OCI-LY7 (cell line): ENCODE results near the gene NXPE4. TPM values are rescaled to one million over a fixed set of nuclear protein-coding genes. Genes with fewer than 3 reads are reported as not detected.

Experiments
- BruUV-seq: library from RNA; stranded (reverse); fragments of 400-500 nt; replicated peaks from 2 replicates; lab custom pipeline; 2021; lab: Mats Ljungman, UMichigan
- CTCF ChIA-PET: fragments of 300-600 bp; sonication (Branson Sonifier 250); formaldehyde crosslinking; loops from one replicate; lab custom pipeline; 2022; ENCODE audit warnings: antibody characterized with exemption; ENCODE audit not compliant: unreplicated experiment; lab: Charles Lee
- POLR2A ChIA-PET: fragments of 300-600 bp; sonication (Branson Sonifier 250); formaldehyde crosslinking; loops from one replicate; lab custom pipeline; 2022; ENCODE audit warnings: antibody characterized with exemption; lab: Charles Lee
- DNase-seq: peaks from one replicate; pipeline ENCODE4 v3.0.0-alpha.2; 2015; ENCODE audit warnings: low spot score
- H2AFZ ChIP-seq: fragments of 200-600 bp; sonication (generic), shearing (Covaris generic); 2 replicates; pipeline ENCODE4 v1.6.1; 2014; ENCODE audit warnings: mild to moderate bottlenecking, antibody characterized with exemption, low read length, moderate library complexity
- H3K27ac ChIP-seq: fragments of 200-600 bp; sonication (generic); 2 replicates; pipeline ENCODE4 v1.5.1; 2014; ENCODE audit warnings: mixed run types, low read depth, mild to moderate bottlenecking, moderate library complexity, low read length, inconsistent platforms; ENCODE audit not compliant: poor library complexity, severe bottlenecking
- H3K36me3 ChIP-seq: fragments of 200-600 bp; sonication (generic); 2 replicates; pipeline ENCODE4 v1.6.1; 2014; ENCODE audit warnings: mild to moderate bottlenecking, antibody characterized with exemption, low read length, moderate library complexity, mixed read lengths; ENCODE audit not compliant: insufficient read depth
- H3K4me1 ChIP-seq: fragments of 200-600 bp; sonication (generic); 2 replicates; pipeline ENCODE4 v1.5.1; 2014; ENCODE audit warnings: mild to moderate bottlenecking, low read length; ENCODE audit not compliant: insufficient read depth, poor library complexity, severe bottlenecking
- H3K4me2 ChIP-seq: fragments of 200-600 bp; sonication (generic); 2 replicates; pipeline ENCODE4 v1.6.1; 2014; ENCODE audit warnings: mild to moderate bottlenecking, low read length
- H3K4me3 ChIP-seq: fragments of 200-600 bp; sonication (generic); 2 replicates; pipeline ENCODE4 v1.5.1; 2014; ENCODE audit warnings: mild to moderate bottlenecking, low read depth, low read length; ENCODE audit not compliant: poor library complexity, severe bottlenecking
- H3K79me2 ChIP-seq: fragments of 200-600 bp; sonication (generic); 2 replicates; pipeline ENCODE4 v1.6.1; 2016; ENCODE audit warnings: low read depth, mild to moderate bottlenecking, low read length, moderate library complexity, mixed read lengths; ENCODE audit not compliant: insufficient read depth
- H3K9me2 ChIP-seq: fragments of 200-600 bp; sonication (generic); 2 replicates; pipeline ENCODE4 v1.6.1; 2016; ENCODE audit warnings: mild to moderate bottlenecking, low read length, mixed read lengths; ENCODE audit not compliant: insufficient read depth
- H3K9me3 ChIP-seq: fragments of 200-600 bp; sonication (generic); 2 replicates; pipeline ENCODE4 v1.6.1; 2014; ENCODE audit warnings: mild to moderate bottlenecking, mixed run types, low read length, mixed read lengths
- H4K20me1 ChIP-seq: fragments of 200-600 bp; sonication (generic); 2 replicates; pipeline ENCODE4 v1.6.1; 2014; ENCODE audit warnings: mild to moderate bottlenecking, antibody characterized with exemption, low read length, moderate library complexity, mixed read lengths; ENCODE audit not compliant: insufficient read depth
- CTCF ChIP-seq: fragments of 200-600 bp; sonication (generic); conservative IDR thresholded peaks from 2 replicates; pipeline ENCODE4 v1.5.1; 2014; ENCODE audit warnings: mild to moderate bottlenecking, antibody characterized with exemption, low read length, moderate library complexity, mixed read lengths
- EZH2phosphoT487 ChIP-seq: fragments of 200-600 bp; sonication (generic); IDR thresholded peaks from 2 replicates; pipeline ENCODE4 v1.6.1; 2018; ENCODE audit warnings: low read depth, borderline replicate concordance, mild to moderate bottlenecking, mixed run types, antibody characterized with exemption, low read length, moderate library complexity, mixed read lengths
- intact Hi-C: fragments of 100-400 bp; cut with micrococcal nuclease; formaldehyde crosslinking; loops from one replicate; pipeline ENCODE4 v1.10.0; 2022; ENCODE audit not compliant: unreplicated experiment
- total RNA-seq, 2 experiments: library from RNA; depleted of rRNA in 1 of 2; stranded (reverse); fragments of >200 nt in 1 of 2; shearing (Covaris generic) in 1 of 2; gene quantifications; 2 replicates each; pipeline ENCODE4 v1.2.3, GENCODE V29; 2014 to 2022

The NXPE4 gene
- total RNA-seq, 2 experiments from 2014 or later = not detected

- Histone ChIP-seq H3K4me3 (no peak overlapping the region), H3K9me2 (no peaks in the 10 kb centered on the region), H3K36me3 (no peaks in the 10 kb centered on the region), H3K27ac (no peak overlapping the region), H3K4me2 (no peak overlapping the region), H3K9me3 (no peaks in the 10 kb centered on the region), H3K79me2 (no peaks in the 10 kb centered on the region), H3K4me1 (no peaks in the 10 kb centered on the region), H2AFZ (no peak overlapping the region), H4K20me1 (no peaks in the 10 kb centered on the region)
- ChIA-PET POLR2A (no interaction called here), CTCF (no interaction called here)
- intact Hi-C loops = no loop called here
- no TSS peak for BruUV-seq
- no peak for DNase-seq
- no peak for TF ChIP-seq EZH2phosphoT487
- TF ChIP-seq CTCF = no peak
Observed at GRCh38 chr11:114551060-114551459, 44.5 kb downstream of the NXPE4 start.

GRCh38 chr11:114525682-114526081 lies 69.9 kb downstream of the NXPE4 start:
- no peak for TF ChIP-seq EZH2phosphoT487
- TF ChIP-seq CTCF = no peak

GRCh38 chr11:114524122-114524521 lies 71.5 kb downstream of the NXPE4 start:
- H3K9me3 ChIP-seq = no peaks in the 10 kb centered on the region
- H3K79me2 ChIP-seq = no peaks in the 10 kb centered on the region
- H3K9me2 ChIP-seq = no peaks in the 10 kb centered on the region
- ChIA-PET CTCF (no interaction called here), POLR2A (no interaction called here)
- no peak overlapping the region for H2AFZ ChIP-seq
- H3K36me3 ChIP-seq = no peaks in the 10 kb centered on the region
- H3K4me2 ChIP-seq = no peak overlapping the region
- no peaks in the 10 kb centered on the region for H3K4me1 ChIP-seq
- DNase-seq = no peak
- H3K4me3 ChIP-seq = no peak overlapping the region
- H3K27ac ChIP-seq = no peak overlapping the region
- H4K20me1 ChIP-seq = no peaks in the 10 kb centered on the region
- intact Hi-C loops = no loop called here
- TF ChIP-seq EZH2phosphoT487 (no peak), CTCF (no peak)
- BruUV-seq = no TSS peak

More at GRCh38 chr11:114525682-114526081, 69.9 kb downstream of the NXPE4 start:
- no TSS peak for BruUV-seq
- H3K4me3 ChIP-seq = no peak overlapping the region
- no peak for DNase-seq
- CTCF ChIA-PET = no interaction called here
- H3K4me1 ChIP-seq = no peaks in the 10 kb centered on the region
- no peaks in the 10 kb centered on the region for H4K20me1 ChIP-seq
- POLR2A ChIA-PET = no interaction called here
- no peak overlapping the region for H3K27ac ChIP-seq
- no peaks in the 10 kb centered on the region for H3K9me2 ChIP-seq
- no peaks in the 10 kb centered on the region for H3K9me3 ChIP-seq
- H3K4me2 ChIP-seq = no peak overlapping the region
- H3K36me3 ChIP-seq = no peaks in the 10 kb centered on the region
- intact Hi-C loops = no loop called here
- H2AFZ ChIP-seq = no peak overlapping the region
- H3K79me2 ChIP-seq = no peaks in the 10 kb centered on the region
